HG03457 (cell line): ENCODE measurements around the gene SMYD1.

ENCODE experiments used
- ATAC-seq: cut with Tn5 transposase; IDR thresholded peaks from one replicate; pipeline ENCODE4 v1.9.1; 2021; ENCODE audit warnings: moderate number of reproducible peaks; ENCODE audit not compliant: unreplicated experiment

SMYD1 gene

GRCh38 chr2:88086401-88086800 lies 18.8 kb downstream of the SMYD1 start:
- ATAC-seq, result no peak

- no peak for ATAC-seq
These were observed 19.4 kb downstream of the SMYD1 start for GRCh38 chr2:88087073-88087472.

GRCh38 chr2:88087763-88088162 lies 20.1 kb downstream of the SMYD1 start:
- no peak for ATAC-seq

GRCh38 chr2:88088999-88089398 lies 21.4 kb downstream of the SMYD1 start:
- no peak for ATAC-seq

GRCh38 chr2:88090446-88091283 lies 23.0 kb downstream of the SMYD1 start:
- ATAC-seq, result no peak

GRCh38 chr2:88091943-88092342 lies 24.3 kb downstream of the SMYD1 start:
- ATAC-seq, result no peak

- ATAC-seq, result no peak
These were observed 25.1 kb downstream of the SMYD1 start for GRCh38 chr2:88092773-88093172.

GRCh38 chr2:88095022-88095421 lies 27.4 kb downstream of the SMYD1 start:
- no peak for ATAC-seq

GRCh38 chr2:88096708-88097107 lies 29.1 kb downstream of the SMYD1 start:
- no peak for ATAC-seq

GRCh38 chr2:88097192-88097591 lies 29.6 kb downstream of the SMYD1 start:
- no peak for ATAC-seq

GRCh38 chr2:88097891-88098557 lies 30.4 kb downstream of the SMYD1 start:
- ATAC-seq, result no peak

GRCh38 chr2:88098558-88098900 lies 30.9 kb downstream of the SMYD1 start:
- ATAC-seq, result no peak

- no peak for ATAC-seq
These were observed 32.3 kb downstream of the SMYD1 start for GRCh38 chr2:88099798-88100488.

- no peak for ATAC-seq
These were observed 32.8 kb downstream of the SMYD1 start for GRCh38 chr2:88100489-88100858.

- ATAC-seq, result no peak
These were observed 41.2 kb downstream of the SMYD1 start for GRCh38 chr2:88108796-88109195.

- no peak for ATAC-seq
These were observed 43.2 kb downstream of the SMYD1 start for GRCh38 chr2:88110830-88111229.

GRCh38 chr2:88113069-88113468 lies 45.4 kb downstream of the SMYD1 start:
- ATAC-seq, result no peak

GRCh38 chr2:88114889-88115288 lies 47.3 kb downstream of the SMYD1 start:
- ATAC-seq, result no peak

- ATAC-seq, result no peak
These were observed 48.3 kb downstream of the SMYD1 start for GRCh38 chr2:88115825-88116518.

GRCh38 chr2:88116669-88117432 lies 49.2 kb downstream of the SMYD1 start:
- no peak for ATAC-seq

GRCh38 chr2:88117973-88118372 lies 50.3 kb downstream of the SMYD1 start:
- ATAC-seq, result no peak
